ENCODE measurements around the gene FAM131A.

The FAM131A gene

GRCh38 chr3:184358124-184358767 lies 20.8 kb downstream of the FAM131A start:
- DNase-seq (ENCODE audit: low read depth): no peak

GRCh38 chr3:184358921-184359350 lies 21.5 kb downstream of the FAM131A start:
- DNase-seq (ENCODE audit: low read depth): no peak

- DNase-seq (ENCODE audit: low read depth): no peak
Measured at GRCh38 chr3:184359610-184360009, 22.2 kb downstream of the FAM131A start.

GRCh38 chr3:184360070-184360928 lies 22.9 kb downstream of the FAM131A start:
- no peak for DNase-seq (ENCODE audit: low read depth)

- DNase-seq (ENCODE audit: low read depth): no peak
Measured at GRCh38 chr3:184360929-184361531, 23.6 kb downstream of the FAM131A start.

- DNase-seq (ENCODE audit: low read depth): no peak
Measured at GRCh38 chr3:184361532-184361931, 24.1 kb downstream of the FAM131A start, which contains the start of the genes CLCN2 and POLR2H. CLCN2 (minus strand) TSS chr3:184361605; CDS start chr3:184361479, 126 bp downstream. POLR2H (plus strand) TSS chr3:184361710; CDS start chr3:184363493, 1,783 bp downstream.

GRCh38 chr3:184361932-184362667 lies 24.7 kb downstream of the FAM131A start:
- no peak for DNase-seq (ENCODE audit: low read depth)

- peak; percentile 93 for DNase-seq (ENCODE audit: low read depth)
Measured at GRCh38 chr3:184362668-184363546, 25.5 kb downstream of the FAM131A start.

- DNase-seq (ENCODE audit: low read depth): no peak
Measured at GRCh38 chr3:184366619-184367289, 29.4 kb downstream of the FAM131A start.

GRCh38 chr3:184368116-184368515 lies 30.7 kb downstream of the FAM131A start:
- no peak for DNase-seq (ENCODE audit: low read depth)

- DNase-seq (ENCODE audit: low read depth): no peak
Measured at GRCh38 chr3:184368586-184369183, 31.3 kb downstream of the FAM131A start.

- DNase-seq (ENCODE audit: low read depth): no peak
Measured at GRCh38 chr3:184371570-184372018, 34.2 kb downstream of the FAM131A start.

- no peak for DNase-seq (ENCODE audit: low read depth)
Measured at GRCh38 chr3:184372296-184372821, 35.0 kb downstream of the FAM131A start.

GRCh38 chr3:184372911-184373310 lies 35.5 kb downstream of the FAM131A start:
- no peak for DNase-seq (ENCODE audit: low read depth)

- no peak for DNase-seq (ENCODE audit: low read depth)
Measured at GRCh38 chr3:184373422-184373821, 36.0 kb downstream of the FAM131A start.

- DNase-seq (ENCODE audit: low read depth): no peak
Measured at GRCh38 chr3:184375747-184376461, 38.5 kb downstream of the FAM131A start.

- DNase-seq (ENCODE audit: low read depth): no peak
Measured at GRCh38 chr3:184377374-184377773, 40.0 kb downstream of the FAM131A start.

- DNase-seq (ENCODE audit: low read depth): no peak
Measured at GRCh38 chr3:184377882-184378445, 40.6 kb downstream of the FAM131A start, which contains the start of gene THPO. THPO (minus strand) TSS chr3:184378207; CDS start chr3:184376259, 1,948 bp downstream.
